Activated T-cell treated with anti-CD3 and anti-CD28 coated beads, Interleukin-2, amount 50 U/mL, for 24 hours (primary cell): ENCODE data around the gene SPCS3.
"Not testable (repeated sequence)": the region's sequence is repeated elsewhere in the genome, so short reads cannot be mapped to it uniquely, and the experiment has no call there.

ENCODE experiments used
- DNase-seq: peaks from one replicate; pipeline ENCODE4 v3.0.0-alpha.2; 2020
- H3K27ac Mint-ChIP-seq: 2 replicates; pipeline ENCODE4 v1.8.0; 2020; ENCODE audit warnings: mild to moderate bottlenecking, mixed read lengths
- H3K27me3 Mint-ChIP-seq: 2 replicates; pipeline ENCODE4 v1.8.0; 2020; ENCODE audit warnings: mixed read lengths
- H3K36me3 Mint-ChIP-seq: 2 replicates; pipeline ENCODE4 v1.8.0; 2020; ENCODE audit warnings: low read depth, mixed read lengths
- H3K4me1 Mint-ChIP-seq: 2 replicates; pipeline ENCODE4 v1.8.0; 2020; ENCODE audit warnings: low read depth, mixed read lengths
- H3K4me3 Mint-ChIP-seq: 2 replicates; pipeline ENCODE4 v1.8.0; 2020; ENCODE audit warnings: mild to moderate bottlenecking, moderate library complexity, mixed read lengths
- H3K9me3 Mint-ChIP-seq: 2 replicates; pipeline ENCODE4 v1.8.0; 2020; ENCODE audit warnings: mixed read lengths

SPCS3 gene

DNA sequence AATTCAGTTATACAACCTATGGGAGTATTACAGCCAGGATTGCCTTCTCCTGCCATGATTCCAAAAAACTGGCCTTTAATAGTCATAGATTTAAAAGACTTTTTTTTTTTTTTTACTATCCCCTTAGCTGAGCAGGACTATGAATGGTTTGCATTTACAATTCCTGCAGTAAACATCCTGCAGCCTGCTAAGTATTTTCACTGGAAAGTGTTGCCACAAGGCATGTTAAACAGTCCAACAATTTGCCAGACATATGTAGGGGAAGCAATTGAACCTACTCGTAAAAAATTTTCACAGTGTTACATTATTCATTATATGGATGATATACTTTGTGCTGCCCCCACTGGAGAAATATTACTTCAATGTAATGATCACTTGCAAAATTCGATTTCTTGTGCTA, 27.1 kb downstream of the SPCS3 start:
- peaks cover 43% of the 10 kb centered on the region for H3K36me3 Mint-ChIP-seq
- not testable (repeated sequence) for H3K4me1 Mint-ChIP-seq, H3K9me3 Mint-ChIP-seq, DNase-seq, H3K27ac Mint-ChIP-seq, H3K27me3 Mint-ChIP-seq, H3K4me3 Mint-ChIP-seq

DNA sequence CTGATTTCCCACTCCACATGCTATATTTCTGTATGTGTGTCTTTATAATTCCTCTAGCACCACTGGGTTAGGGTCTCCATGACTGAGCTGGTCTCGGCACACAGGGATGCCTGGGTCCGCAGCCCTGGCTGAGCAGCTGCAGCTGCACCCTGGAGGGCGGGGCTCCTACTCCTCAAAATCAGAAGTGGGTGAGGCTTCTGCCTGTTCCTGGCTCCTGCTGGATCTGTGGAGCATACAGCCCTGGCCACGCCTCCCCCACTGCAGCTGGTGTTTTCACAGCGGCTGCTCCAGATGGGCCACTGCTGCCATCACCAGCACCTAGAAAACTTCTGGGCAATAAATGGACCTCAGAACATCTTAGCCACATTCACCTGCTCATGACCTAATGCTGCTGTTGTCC, 30.9 kb downstream of the SPCS3 start:
- Mint-ChIP-seq H3K36me3 (peaks cover 25% of the 10 kb centered on the region), H3K27me3 (no peaks in the 10 kb centered on the region), H3K4me3 (no peak overlapping the region), H3K9me3 (no peaks in the 10 kb centered on the region), H3K4me1 (no peaks in the 10 kb centered on the region), H3K27ac (no peak overlapping the region)
- DNase-seq, result no peak

- Mint-ChIP-seq H3K36me3 (peaks cover 9% of the 10 kb centered on the region), H3K27ac (no peak overlapping the region), H3K4me1 (no peaks in the 10 kb centered on the region), H3K27me3 (no peaks in the 10 kb centered on the region), H3K9me3 (no peaks in the 10 kb centered on the region), H3K4me3 (no peak overlapping the region)
- no peak for DNase-seq
Measured at GRCh38 chr4:176354884-176355283, 35.1 kb downstream of the SPCS3 start.

DNA sequence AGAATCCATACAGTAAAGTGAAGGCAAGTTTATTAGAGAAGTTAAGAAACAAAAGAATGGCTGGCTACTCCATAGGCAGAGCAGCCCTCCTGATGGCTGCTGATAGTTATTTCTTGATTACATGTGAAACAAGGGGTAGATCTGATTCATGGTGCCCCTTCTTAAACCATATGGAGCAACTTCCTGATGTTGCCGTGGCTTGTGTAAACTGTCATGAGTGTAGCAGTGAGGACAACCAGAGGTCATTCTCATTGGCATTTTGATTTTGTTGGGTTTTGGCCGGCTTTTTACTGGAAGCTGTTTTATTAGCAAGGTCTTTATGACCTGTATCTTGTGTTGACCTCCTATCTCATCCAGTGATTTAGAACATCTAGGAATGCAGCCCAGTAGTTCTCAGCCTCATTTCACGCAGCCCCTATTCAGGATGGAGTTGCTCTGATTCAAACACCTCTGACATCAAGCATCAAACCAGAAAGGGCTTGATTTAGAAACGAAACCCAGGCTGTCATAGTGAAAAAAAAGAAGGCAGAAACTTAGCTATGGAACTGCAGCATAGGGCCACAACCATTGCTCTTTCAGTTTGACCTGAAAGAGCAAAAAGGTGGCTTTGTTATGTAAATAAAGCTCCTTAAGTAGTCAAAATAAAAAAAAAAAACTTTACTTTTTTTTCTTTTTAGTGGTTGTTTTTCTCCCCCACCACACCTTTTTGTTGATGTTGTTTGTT, 37.8 kb downstream of the SPCS3 start:
- no peaks in the 10 kb centered on the region for H3K36me3 Mint-ChIP-seq
- no peaks in the 10 kb centered on the region for H3K27me3 Mint-ChIP-seq
- H3K27ac Mint-ChIP-seq, result no peak overlapping the region
- H3K9me3 Mint-ChIP-seq, result no peaks in the 10 kb centered on the region
- H3K4me3 Mint-ChIP-seq, result no peak overlapping the region
- no peaks in the 10 kb centered on the region for H3K4me1 Mint-ChIP-seq
- DNase-seq, result no peak

DNA sequence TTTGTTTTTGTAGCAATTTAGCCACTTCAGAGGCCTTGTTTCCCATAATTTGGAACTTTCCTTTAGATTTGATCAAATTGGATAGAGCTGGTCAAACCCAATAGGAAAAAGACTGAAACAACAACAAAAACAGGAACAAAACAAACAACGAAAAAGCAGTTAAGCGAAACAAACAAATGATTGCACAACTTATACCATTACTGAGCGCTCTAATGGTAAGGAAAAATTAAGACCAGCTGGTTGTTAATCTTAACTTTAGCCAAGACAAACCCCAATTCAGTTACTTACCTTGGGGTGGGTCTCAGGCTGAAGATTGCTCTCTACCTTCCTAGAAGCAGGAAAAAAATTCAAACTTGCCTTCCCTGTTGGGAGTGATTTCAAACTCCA, 38.3 kb downstream of the SPCS3 start:
- Mint-ChIP-seq H3K9me3 (no peaks in the 10 kb centered on the region), H3K4me3 (no peak overlapping the region), H3K27me3 (no peaks in the 10 kb centered on the region), H3K27ac (no peak overlapping the region), H3K4me1 (no peaks in the 10 kb centered on the region), H3K36me3 (no peaks in the 10 kb centered on the region)
- DNase-seq, result no peak

DNA sequence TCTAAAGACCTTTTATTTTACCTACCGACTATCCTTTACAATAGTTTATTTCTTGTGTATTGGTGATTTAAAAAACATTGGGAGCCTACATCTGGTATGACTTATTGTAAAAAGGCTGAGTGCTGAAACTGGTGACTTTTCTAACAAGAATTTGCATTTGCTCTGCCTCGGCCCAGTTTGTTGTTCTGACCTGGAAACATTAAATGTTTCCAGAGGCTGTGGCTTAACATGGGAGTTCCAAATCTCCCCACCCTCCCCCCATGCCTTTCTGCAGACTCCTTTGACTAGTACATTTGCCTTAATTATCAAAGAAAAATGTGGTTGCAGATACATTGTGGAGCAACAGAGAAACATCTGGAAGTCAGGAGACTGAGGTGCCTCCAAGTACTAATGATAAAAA, 39.8 kb downstream of the SPCS3 start:
- no peak for DNase-seq
- Mint-ChIP-seq H3K36me3 (no peaks in the 10 kb centered on the region), H3K27me3 (no peaks in the 10 kb centered on the region), H3K9me3 (no peaks in the 10 kb centered on the region), H3K4me3 (no peak overlapping the region), H3K4me1 (no peaks in the 10 kb centered on the region), H3K27ac (no peak overlapping the region)

DNA sequence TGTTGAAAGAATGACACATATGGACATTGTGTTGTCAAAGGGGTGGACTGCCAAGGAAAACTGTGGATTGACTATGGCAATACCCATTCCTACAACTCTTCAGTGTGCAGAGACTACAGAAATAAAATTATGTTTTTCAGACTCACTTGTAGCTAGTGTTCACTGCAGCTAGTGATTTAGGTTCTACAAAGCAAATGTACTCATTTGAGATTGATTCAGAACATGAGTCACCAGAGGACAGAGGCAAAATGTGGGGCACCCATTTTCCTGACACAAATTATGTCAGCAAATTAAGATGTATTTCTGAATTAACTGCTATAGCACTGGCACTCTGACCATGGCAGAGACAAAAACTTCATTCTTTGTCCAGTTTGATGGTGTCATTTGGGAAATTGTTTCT, 40.7 kb downstream of the SPCS3 start:
- H3K36me3 Mint-ChIP-seq, result no peaks in the 10 kb centered on the region
- H3K4me1 Mint-ChIP-seq, result no peaks in the 10 kb centered on the region
- H3K4me3 Mint-ChIP-seq, result no peak overlapping the region
- DNase-seq, result no peak
- no peak overlapping the region for H3K27ac Mint-ChIP-seq
- H3K27me3 Mint-ChIP-seq, result peaks cover 5% of the 10 kb centered on the region
- peaks cover 5% of the 10 kb centered on the region for H3K9me3 Mint-ChIP-seq

- Mint-ChIP-seq H3K27ac (no peak overlapping the region), H3K27me3 (peaks cover 5% of the 10 kb centered on the region), H3K4me3 (no peak overlapping the region), H3K4me1 (no peaks in the 10 kb centered on the region), H3K9me3 (peaks cover 18% of the 10 kb centered on the region), H3K36me3 (no peaks in the 10 kb centered on the region)
- no peak for DNase-seq
Measured at GRCh38 chr4:176363072-176363471, 43.3 kb downstream of the SPCS3 start.

GRCh38 chr4:176367771-176368465, 48.2 kb downstream of the SPCS3 start:
- Mint-ChIP-seq H3K36me3 (no peaks in the 10 kb centered on the region), H3K9me3 (peaks cover 18% of the 10 kb centered on the region), H3K27me3 (peaks cover 5% of the 10 kb centered on the region), H3K4me1 (no peaks in the 10 kb centered on the region), H3K4me3 (no peak overlapping the region), H3K27ac (no peak overlapping the region)
- no peak for DNase-seq

DNA sequence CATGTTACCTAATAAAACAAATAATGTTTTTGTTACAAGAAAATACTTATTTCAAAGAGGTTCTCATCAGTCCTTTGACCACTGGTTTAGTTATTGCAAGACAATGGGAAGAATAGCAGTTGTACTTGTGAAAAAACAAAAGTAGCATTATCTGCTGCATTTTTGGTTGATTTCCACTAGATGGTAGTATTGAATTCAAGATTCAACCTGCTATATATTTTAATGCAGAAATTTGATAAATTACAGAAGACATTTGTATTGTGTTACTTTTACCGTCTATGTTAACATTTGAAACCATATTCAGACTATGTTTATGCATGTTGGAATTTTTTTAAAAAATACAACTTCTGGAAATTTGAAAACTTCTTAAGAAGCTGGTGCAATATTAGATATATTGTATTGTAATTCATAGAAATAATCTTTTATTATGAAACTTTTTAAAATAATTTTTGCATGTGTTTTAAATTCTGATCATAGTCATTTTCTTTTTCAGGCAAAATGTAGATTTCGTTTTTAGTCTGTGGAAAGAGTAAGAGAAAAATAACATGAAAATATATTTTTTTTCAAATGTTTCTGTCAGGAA, 56.4 kb downstream of the SPCS3 start:
- Mint-ChIP-seq H3K9me3 (no peaks in the 10 kb centered on the region), H3K4me3 (no peak overlapping the region), H3K27me3 (peaks cover 6% of the 10 kb centered on the region), H3K27ac (no peak overlapping the region), H3K36me3 (no peaks in the 10 kb centered on the region), H3K4me1 (no peaks in the 10 kb centered on the region)
- no peak for DNase-seq

GRCh38 chr4:176377780-176378179, 58.0 kb downstream of the SPCS3 start:
- no peaks in the 10 kb centered on the region for H3K4me1 Mint-ChIP-seq
- H3K27ac Mint-ChIP-seq, result no peak overlapping the region
- H3K36me3 Mint-ChIP-seq, result no peaks in the 10 kb centered on the region
- no peak overlapping the region for H3K4me3 Mint-ChIP-seq
- no peak for DNase-seq
- no peaks in the 10 kb centered on the region for H3K9me3 Mint-ChIP-seq
- peaks cover 6% of the 10 kb centered on the region for H3K27me3 Mint-ChIP-seq

DNA sequence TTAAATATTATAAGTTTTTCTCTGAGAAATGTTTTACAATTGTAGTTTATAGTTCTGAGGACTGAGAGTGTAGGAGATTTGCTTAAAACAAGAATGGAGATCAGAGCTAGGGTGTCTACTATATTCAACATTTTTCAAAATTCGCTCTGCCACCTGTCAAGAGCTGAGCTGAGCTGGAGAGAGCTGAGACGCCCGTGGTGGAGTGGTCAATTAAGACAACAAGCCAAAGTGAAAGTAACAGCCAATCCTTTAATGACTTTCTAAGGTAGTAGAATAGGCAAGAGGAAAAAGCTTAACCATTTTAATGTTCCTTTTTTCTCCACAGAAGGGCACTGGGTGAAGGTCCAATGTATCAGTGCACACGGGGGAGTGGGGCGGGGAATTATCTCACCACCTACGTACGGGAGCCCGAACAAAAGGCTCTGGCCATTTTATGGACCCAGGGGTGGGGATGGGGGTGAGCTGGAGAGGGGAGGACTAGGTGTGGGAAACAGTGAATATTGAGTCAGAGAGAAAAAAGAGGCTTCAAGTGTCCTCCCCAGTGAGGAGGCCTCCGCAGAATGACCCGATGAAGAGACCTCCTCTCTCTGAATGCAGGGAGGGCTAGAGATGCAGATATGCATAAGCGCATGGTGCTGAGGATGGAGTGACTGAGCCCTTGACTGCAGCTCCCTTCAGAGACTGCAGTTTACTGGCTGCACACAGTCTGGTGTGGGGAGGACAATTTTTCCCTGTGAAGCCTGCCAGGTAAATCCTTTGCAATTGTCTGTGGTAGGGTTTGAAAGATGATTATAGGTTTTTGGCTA, 60.8 kb downstream of the SPCS3 start:
- Mint-ChIP-seq H3K4me1 (no peaks in the 10 kb centered on the region), H3K4me3 (no peak overlapping the region), H3K9me3 (no peaks in the 10 kb centered on the region), H3K27me3 (no peaks in the 10 kb centered on the region), H3K36me3 (no peaks in the 10 kb centered on the region), H3K27ac (no peak overlapping the region)
- no peak for DNase-seq
